Measurements from ENCODE around the gene TFPI.

Gene TFPI

DNA sequence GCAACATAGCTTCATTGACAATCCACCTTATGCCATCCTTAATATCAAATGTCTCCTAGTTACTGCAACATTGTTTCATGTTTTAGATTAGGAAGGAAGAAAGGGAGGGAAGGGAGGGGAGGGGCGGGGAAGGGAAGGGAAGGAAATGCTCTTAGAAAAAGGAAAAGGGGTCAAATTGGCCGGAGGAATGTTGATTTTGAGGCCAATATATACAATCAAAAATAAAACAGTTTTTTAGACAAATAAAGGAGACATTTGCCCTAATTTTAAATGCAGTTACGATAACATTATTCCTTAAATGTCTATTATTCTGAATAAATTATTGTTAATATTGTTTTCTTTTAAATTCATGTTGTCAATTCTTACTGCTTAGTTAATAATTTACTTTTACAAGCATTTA is 72.7 kb downstream of the TFPI start:
- DNase-seq (ENCODE audit: low spot score): no peak
- no peak overlapping the region for H3K4me2 ChIP-seq (ENCODE audit: insufficient read depth, low read length, poor library complexity, severe bottlenecking)
- H3K36me3 ChIP-seq (replicated peaks in 1 of 2; ENCODE audit: control insufficient read depth in 2 of 2, insufficient read depth in 2 of 2, low read length in 2 of 2): no peaks in the 10 kb centered on the region
- H3K14ac ChIP-seq (ENCODE audit: low read length): no peak overlapping the region
- H2AFZ ChIP-seq (ENCODE audit: low read length): no peak overlapping the region
- H3K4me3 ChIP-seq (ENCODE audit: low read length in 2 of 2): no peak overlapping the region
- H4K91ac ChIP-seq (ENCODE audit: low read depth, low read length, poor library complexity): no peak overlapping the region
- H3K23ac ChIP-seq (ENCODE audit: low read depth, low read length, poor library complexity): no peak overlapping the region
- no peak overlapping the region for H2BK5ac ChIP-seq (ENCODE audit: low read length)
- WGBS, 2 donors (ENCODE audit: extremely low coverage in 2 of 2, insufficient read length in 2 of 2, insufficient replicate concordance in 1 of 2): no CpG with 5 or more reads among the region's 3 CpGs
- H2BK15ac ChIP-seq (ENCODE audit: low read length): no peak overlapping the region
- no peak overlapping the region for H4K8ac ChIP-seq (ENCODE audit: low read depth, low read length)
- H2AK5ac ChIP-seq (ENCODE audit: low read depth, low read length): no peak overlapping the region
- H3K79me1 ChIP-seq (ENCODE audit: low read depth, low read length): no peaks in the 10 kb centered on the region
- H3K18ac ChIP-seq (ENCODE audit: low read length): no peak overlapping the region
- no peaks in the 10 kb centered on the region for H3K9me3 ChIP-seq (replicated peaks in 1 of 2; ENCODE audit: control insufficient read depth in 2 of 2, insufficient read depth in 1 of 2, low read depth in 1 of 2, low read length in 2 of 2)
- no peak overlapping the region for H3K4ac ChIP-seq (ENCODE audit: low read length)
- H3K27me3 ChIP-seq (ENCODE audit: control insufficient read depth in 3 of 3, insufficient read depth in 3 of 3, low read depth in 1 of 3, low read length in 3 of 3): no peaks in the 10 kb centered on the region
- H2BK120ac ChIP-seq (ENCODE audit: low read depth, low read length): no peak overlapping the region
- no peak overlapping the region for H3K9ac ChIP-seq (ENCODE audit: low read depth, low read length, poor library complexity)
- H3K4me1 ChIP-seq (ENCODE audit: control insufficient read depth in 2 of 2, insufficient read depth in 1 of 2, low read depth in 1 of 2, low read length in 2 of 2): no peaks in the 10 kb centered on the region
- H2BK12ac ChIP-seq (ENCODE audit: low read length): no peak overlapping the region
- no peak overlapping the region for H3K27ac ChIP-seq (replicated peaks; ENCODE audit: low read length)

DNA sequence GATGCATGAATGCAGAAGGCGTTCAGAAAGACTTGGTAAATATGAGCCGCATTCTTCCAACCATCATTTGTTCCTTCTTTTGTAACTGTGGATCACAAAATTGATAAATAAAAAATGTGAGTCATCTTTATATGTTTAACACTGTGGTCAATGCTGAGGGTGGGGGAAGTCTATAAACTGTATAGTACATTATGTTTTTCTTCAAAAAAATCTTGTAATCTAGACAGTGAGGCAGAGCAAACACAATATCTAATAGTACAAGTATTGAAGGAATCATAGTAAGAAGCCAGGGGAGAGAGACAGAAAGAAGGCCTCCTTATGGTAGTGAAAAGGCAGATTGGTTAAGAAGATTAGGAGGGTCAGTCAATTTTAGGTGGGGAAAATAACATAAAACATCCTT is 75.5 kb downstream of the TFPI start:
- H3K18ac ChIP-seq (ENCODE audit: low read length): no peak overlapping the region
- no peaks in the 10 kb centered on the region for H3K9me3 ChIP-seq (replicated peaks in 1 of 2; ENCODE audit: control insufficient read depth in 2 of 2, insufficient read depth in 1 of 2, low read depth in 1 of 2, low read length in 2 of 2)
- no peak overlapping the region for H2BK12ac ChIP-seq (ENCODE audit: low read length)
- no CpG with 5 or more reads among the region's 2 CpGs for WGBS, 2 donors (ENCODE audit: extremely low coverage in 2 of 2, insufficient read length in 2 of 2, insufficient replicate concordance in 1 of 2)
- H3K4me2 ChIP-seq (ENCODE audit: insufficient read depth, low read length, poor library complexity, severe bottlenecking): no peak overlapping the region
- no peaks in the 10 kb centered on the region for H3K4me1 ChIP-seq (ENCODE audit: control insufficient read depth in 2 of 2, insufficient read depth in 1 of 2, low read depth in 1 of 2, low read length in 2 of 2)
- no peaks in the 10 kb centered on the region for H3K27me3 ChIP-seq (ENCODE audit: control insufficient read depth in 3 of 3, insufficient read depth in 3 of 3, low read depth in 1 of 3, low read length in 3 of 3)
- no peak overlapping the region for H2BK120ac ChIP-seq (ENCODE audit: low read depth, low read length)
- H4K8ac ChIP-seq (ENCODE audit: low read depth, low read length): no peak overlapping the region
- no peak overlapping the region for H3K23ac ChIP-seq (ENCODE audit: low read depth, low read length, poor library complexity)
- no peak overlapping the region for H3K4ac ChIP-seq (ENCODE audit: low read length)
- no peak overlapping the region for H3K9ac ChIP-seq (ENCODE audit: low read depth, low read length, poor library complexity)
- no peak overlapping the region for H3K27ac ChIP-seq (replicated peaks; ENCODE audit: low read length)
- DNase-seq (ENCODE audit: low spot score): no peak
- no peak overlapping the region for H2BK5ac ChIP-seq (ENCODE audit: low read length)
- H2AFZ ChIP-seq (ENCODE audit: low read length): no peak overlapping the region
- H3K36me3 ChIP-seq (replicated peaks in 1 of 2; ENCODE audit: control insufficient read depth in 2 of 2, insufficient read depth in 2 of 2, low read length in 2 of 2): no peaks in the 10 kb centered on the region
- H2BK15ac ChIP-seq (ENCODE audit: low read length): no peak overlapping the region
- H4K91ac ChIP-seq (ENCODE audit: low read depth, low read length, poor library complexity): no peak overlapping the region
- no peak overlapping the region for H3K4me3 ChIP-seq (ENCODE audit: low read length in 2 of 2)
- H3K14ac ChIP-seq (ENCODE audit: low read length): no peak overlapping the region
- H2AK5ac ChIP-seq (ENCODE audit: low read depth, low read length): no peak overlapping the region
- H3K79me1 ChIP-seq (ENCODE audit: low read depth, low read length): no peaks in the 10 kb centered on the region

DNA sequence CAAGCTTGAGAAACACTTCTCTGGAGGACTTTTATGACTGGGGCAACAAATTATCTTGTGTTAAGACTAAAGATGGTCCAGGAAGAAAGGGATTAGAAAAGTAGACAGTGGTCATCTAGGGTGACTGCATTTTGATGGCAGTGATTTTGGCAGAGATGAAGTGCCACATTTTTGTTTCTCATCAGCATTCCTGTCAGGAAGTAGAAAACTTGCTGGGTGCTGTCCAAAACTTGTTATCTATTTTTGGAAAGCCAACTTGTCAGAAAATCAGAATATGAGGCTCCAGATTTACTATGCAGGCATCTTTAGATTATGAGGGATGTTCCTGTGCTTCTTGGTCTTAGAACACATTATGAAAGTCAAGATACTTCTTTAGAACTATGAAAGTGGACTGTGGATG is 77.2 kb downstream of the TFPI start:
- Histone ChIP-seq H3K18ac (ENCODE audit: low read length) (no peak overlapping the region), H3K27ac (replicated peaks; ENCODE audit: low read length) (no peak overlapping the region), H3K36me3 (replicated peaks in 1 of 2; ENCODE audit: control insufficient read depth in 2 of 2, insufficient read depth in 2 of 2, low read length in 2 of 2) (no peaks in the 10 kb centered on the region), H4K8ac (ENCODE audit: low read depth, low read length) (no peak overlapping the region), H3K9me3 (replicated peaks in 1 of 2; ENCODE audit: control insufficient read depth in 2 of 2, insufficient read depth in 1 of 2, low read depth in 1 of 2, low read length in 2 of 2) (no peaks in the 10 kb centered on the region), H2AK5ac (ENCODE audit: low read depth, low read length) (no peak overlapping the region), H3K14ac (ENCODE audit: low read length) (no peak overlapping the region), H3K27me3 (ENCODE audit: control insufficient read depth in 3 of 3, insufficient read depth in 3 of 3, low read depth in 1 of 3, low read length in 3 of 3) (no peaks in the 10 kb centered on the region), H2BK12ac (ENCODE audit: low read length) (no peak overlapping the region), H3K4me3 (ENCODE audit: low read length in 2 of 2) (no peak overlapping the region), H2AFZ (ENCODE audit: low read length) (no peak overlapping the region), H3K4me2 (ENCODE audit: insufficient read depth, low read length, poor library complexity, severe bottlenecking) (no peak overlapping the region), H2BK120ac (ENCODE audit: low read depth, low read length) (no peak overlapping the region), H2BK15ac (ENCODE audit: low read length) (no peak overlapping the region), H4K91ac (ENCODE audit: low read depth, low read length, poor library complexity) (no peak overlapping the region), H3K4me1 (ENCODE audit: control insufficient read depth in 2 of 2, insufficient read depth in 1 of 2, low read depth in 1 of 2, low read length in 2 of 2) (no peaks in the 10 kb centered on the region), H2BK5ac (ENCODE audit: low read length) (no peak overlapping the region), H3K4ac (ENCODE audit: low read length) (no peak overlapping the region), H3K79me1 (ENCODE audit: low read depth, low read length) (no peaks in the 10 kb centered on the region), H3K23ac (ENCODE audit: low read depth, low read length, poor library complexity) (no peak overlapping the region), H3K9ac (ENCODE audit: low read depth, low read length, poor library complexity) (no peak overlapping the region)
- no peak for DNase-seq (ENCODE audit: low spot score)

- no peak overlapping the region for H3K4me3 ChIP-seq (ENCODE audit: low read length in 2 of 2)
- no peak overlapping the region for H3K27ac ChIP-seq (replicated peaks; ENCODE audit: low read length)
- no peak for DNase-seq (ENCODE audit: low spot score)
- H2AK5ac ChIP-seq (ENCODE audit: low read depth, low read length): no peak overlapping the region
- H2BK12ac ChIP-seq (ENCODE audit: low read length): no peak overlapping the region
- no peak overlapping the region for H3K4me2 ChIP-seq (ENCODE audit: insufficient read depth, low read length, poor library complexity, severe bottlenecking)
- no peaks in the 10 kb centered on the region for H3K36me3 ChIP-seq (replicated peaks in 1 of 2; ENCODE audit: control insufficient read depth in 2 of 2, insufficient read depth in 2 of 2, low read length in 2 of 2)
- no peak overlapping the region for H3K9ac ChIP-seq (ENCODE audit: low read depth, low read length, poor library complexity)
- H3K14ac ChIP-seq (ENCODE audit: low read length): no peak overlapping the region
- no peak overlapping the region for H4K91ac ChIP-seq (ENCODE audit: low read depth, low read length, poor library complexity)
- H3K18ac ChIP-seq (ENCODE audit: low read length): no peak overlapping the region
- no peaks in the 10 kb centered on the region for H3K9me3 ChIP-seq (replicated peaks in 1 of 2; ENCODE audit: control insufficient read depth in 2 of 2, insufficient read depth in 1 of 2, low read depth in 1 of 2, low read length in 2 of 2)
- H2BK15ac ChIP-seq (ENCODE audit: low read length): no peak overlapping the region
- H3K4ac ChIP-seq (ENCODE audit: low read length): no peak overlapping the region
- no peak overlapping the region for H2BK5ac ChIP-seq (ENCODE audit: low read length)
- no peak overlapping the region for H3K23ac ChIP-seq (ENCODE audit: low read depth, low read length, poor library complexity)
- H3K27me3 ChIP-seq (ENCODE audit: control insufficient read depth in 3 of 3, insufficient read depth in 3 of 3, low read depth in 1 of 3, low read length in 3 of 3): no peaks in the 10 kb centered on the region
- no peak overlapping the region for H4K8ac ChIP-seq (ENCODE audit: low read depth, low read length)
- no peaks in the 10 kb centered on the region for H3K4me1 ChIP-seq (ENCODE audit: control insufficient read depth in 2 of 2, insufficient read depth in 1 of 2, low read depth in 1 of 2, low read length in 2 of 2)
- H2AFZ ChIP-seq (ENCODE audit: low read length): no peak overlapping the region
- WGBS, 2 donors (ENCODE audit: extremely low coverage in 2 of 2, insufficient read length in 2 of 2, insufficient replicate concordance in 1 of 2): no CpG with 5 or more reads among the region's 2 CpGs
- H3K79me1 ChIP-seq (ENCODE audit: low read depth, low read length): no peaks in the 10 kb centered on the region
- no peak overlapping the region for H2BK120ac ChIP-seq (ENCODE audit: low read depth, low read length)
These were observed 78.6 kb downstream of the TFPI start for GRCh38 chr2:187475499-187476248.
